Measurements from ENCODE around the gene TRAF7. TPM values are rescaled to one million over a fixed set of nuclear protein-coding genes. Genes with fewer than 3 reads are reported as not detected.

The TRAF7 gene
- total and polyA plus RNA-seq, 2 of the 13 experiments (the other 11 are each of a cell fraction or from before 2014, with no cell fraction given), result 47.9 to 65.6 TPM

DNA sequence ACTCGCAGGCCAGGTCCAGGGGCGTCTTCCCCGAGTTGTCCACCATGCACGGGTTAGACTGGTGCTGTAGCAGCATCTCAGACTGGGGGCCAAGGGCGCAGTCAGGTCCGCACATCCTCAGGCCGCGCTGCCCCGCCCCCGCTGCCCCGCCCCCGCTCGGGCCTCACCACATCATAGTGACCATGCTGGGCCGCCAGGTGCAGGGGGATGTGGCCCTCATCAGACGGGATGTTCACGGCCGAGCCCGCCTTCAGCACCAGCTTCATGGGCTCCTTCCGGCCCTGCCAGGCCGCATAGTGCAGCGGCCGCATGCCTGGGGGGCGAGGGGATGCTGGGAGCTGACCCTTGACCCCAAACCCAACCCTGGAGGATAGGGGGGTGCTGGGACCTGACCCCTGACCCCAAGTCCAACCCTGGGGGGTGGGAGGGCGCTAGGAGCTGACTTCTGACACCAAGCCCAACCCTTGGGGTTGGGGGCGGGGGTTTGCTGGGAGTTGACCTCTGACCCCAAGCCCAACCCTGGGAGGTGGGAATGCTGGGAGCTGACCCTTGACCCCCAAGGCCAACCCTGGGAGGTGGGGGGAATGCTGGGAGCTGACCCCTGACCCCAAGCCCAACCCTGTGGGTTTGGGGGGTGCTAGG is 33.8 kb downstream of the TRAF7 start (continued):
- TF ChIP-seq, protein P1, sequence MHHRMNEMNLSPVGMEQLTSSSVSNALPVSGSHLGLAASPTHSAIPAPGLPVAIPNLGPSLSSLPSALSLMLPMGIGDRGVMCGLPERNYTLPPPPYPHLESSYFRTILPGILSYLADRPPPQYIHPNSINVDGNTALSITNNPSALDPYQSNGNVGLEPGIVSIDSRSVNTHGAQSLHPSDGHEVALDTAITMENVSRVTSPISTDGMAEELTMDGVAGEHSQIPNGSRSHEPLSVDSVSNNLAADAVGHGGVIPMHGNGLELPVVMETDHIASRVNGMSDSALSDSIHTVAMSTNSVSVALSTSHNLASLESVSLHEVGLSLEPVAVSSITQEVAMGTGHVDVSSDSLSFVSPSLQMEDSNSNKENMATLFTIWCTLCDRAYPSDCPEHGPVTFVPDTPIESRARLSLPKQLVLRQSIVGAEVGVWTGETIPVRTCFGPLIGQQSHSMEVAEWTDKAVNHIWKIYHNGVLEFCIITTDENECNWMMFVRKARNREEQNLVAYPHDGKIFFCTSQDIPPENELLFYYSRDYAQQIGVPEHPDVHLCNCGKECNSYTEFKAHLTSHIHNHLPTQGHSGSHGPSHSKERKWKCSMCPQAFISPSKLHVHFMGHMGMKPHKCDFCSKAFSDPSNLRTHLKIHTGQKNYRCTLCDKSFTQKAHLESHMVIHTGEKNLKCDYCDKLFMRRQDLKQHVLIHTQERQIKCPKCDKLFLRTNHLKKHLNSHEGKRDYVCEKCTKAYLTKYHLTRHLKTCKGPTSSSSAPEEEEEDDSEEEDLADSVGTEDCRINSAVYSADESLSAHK (CRISPR knock-in tag; IDR thresholded peaks at IDR 0.05; ENCODE audit: borderline replicate concordance), result no peak
- TF ChIP-seq ZNF749 (CRISPR knock-in tag; IDR thresholded peaks at IDR 0.05; ENCODE audit: borderline replicate concordance), result no peak
- TF ChIP-seq, protein P2, sequence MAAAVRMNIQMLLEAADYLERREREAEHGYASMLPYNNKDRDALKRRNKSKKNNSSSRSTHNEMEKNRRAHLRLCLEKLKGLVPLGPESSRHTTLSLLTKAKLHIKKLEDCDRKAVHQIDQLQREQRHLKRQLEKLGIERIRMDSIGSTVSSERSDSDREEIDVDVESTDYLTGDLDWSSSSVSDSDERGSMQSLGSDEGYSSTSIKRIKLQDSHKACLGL (CRISPR knock-in tag; IDR thresholded peaks at IDR 0.05), result no peak
- TF ChIP-seq, protein P3, sequence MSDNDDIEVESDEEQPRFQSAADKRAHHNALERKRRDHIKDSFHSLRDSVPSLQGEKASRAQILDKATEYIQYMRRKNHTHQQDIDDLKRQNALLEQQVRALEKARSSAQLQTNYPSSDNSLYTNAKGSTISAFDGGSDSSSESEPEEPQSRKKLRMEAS (IDR thresholded peaks at IDR 0.05), result 0 out of 2 replicates have a peak, but pooled peaks have one; percentile 47
- no peak for TF ChIP-seq ZNF383 (CRISPR knock-in tag; IDR thresholded peaks at IDR 0.05; ENCODE audit: borderline replicate concordance)
- TF ChIP-seq HDAC1 (CRISPR knock-in tag; IDR thresholded peaks at IDR 0.05), result 0 out of 2 replicates have a peak, but pooled peaks have one; percentile 34
- TF ChIP-seq TEAD2 (CRISPR knock-in tag; IDR thresholded peaks at IDR 0.05), result no peak
- no peak for TF ChIP-seq PCBP1 (IDR thresholded peaks at IDR 0.05; ENCODE audit: borderline replicate concordance, low read depth, low read length)
- TF ChIP-seq, protein P4, sequence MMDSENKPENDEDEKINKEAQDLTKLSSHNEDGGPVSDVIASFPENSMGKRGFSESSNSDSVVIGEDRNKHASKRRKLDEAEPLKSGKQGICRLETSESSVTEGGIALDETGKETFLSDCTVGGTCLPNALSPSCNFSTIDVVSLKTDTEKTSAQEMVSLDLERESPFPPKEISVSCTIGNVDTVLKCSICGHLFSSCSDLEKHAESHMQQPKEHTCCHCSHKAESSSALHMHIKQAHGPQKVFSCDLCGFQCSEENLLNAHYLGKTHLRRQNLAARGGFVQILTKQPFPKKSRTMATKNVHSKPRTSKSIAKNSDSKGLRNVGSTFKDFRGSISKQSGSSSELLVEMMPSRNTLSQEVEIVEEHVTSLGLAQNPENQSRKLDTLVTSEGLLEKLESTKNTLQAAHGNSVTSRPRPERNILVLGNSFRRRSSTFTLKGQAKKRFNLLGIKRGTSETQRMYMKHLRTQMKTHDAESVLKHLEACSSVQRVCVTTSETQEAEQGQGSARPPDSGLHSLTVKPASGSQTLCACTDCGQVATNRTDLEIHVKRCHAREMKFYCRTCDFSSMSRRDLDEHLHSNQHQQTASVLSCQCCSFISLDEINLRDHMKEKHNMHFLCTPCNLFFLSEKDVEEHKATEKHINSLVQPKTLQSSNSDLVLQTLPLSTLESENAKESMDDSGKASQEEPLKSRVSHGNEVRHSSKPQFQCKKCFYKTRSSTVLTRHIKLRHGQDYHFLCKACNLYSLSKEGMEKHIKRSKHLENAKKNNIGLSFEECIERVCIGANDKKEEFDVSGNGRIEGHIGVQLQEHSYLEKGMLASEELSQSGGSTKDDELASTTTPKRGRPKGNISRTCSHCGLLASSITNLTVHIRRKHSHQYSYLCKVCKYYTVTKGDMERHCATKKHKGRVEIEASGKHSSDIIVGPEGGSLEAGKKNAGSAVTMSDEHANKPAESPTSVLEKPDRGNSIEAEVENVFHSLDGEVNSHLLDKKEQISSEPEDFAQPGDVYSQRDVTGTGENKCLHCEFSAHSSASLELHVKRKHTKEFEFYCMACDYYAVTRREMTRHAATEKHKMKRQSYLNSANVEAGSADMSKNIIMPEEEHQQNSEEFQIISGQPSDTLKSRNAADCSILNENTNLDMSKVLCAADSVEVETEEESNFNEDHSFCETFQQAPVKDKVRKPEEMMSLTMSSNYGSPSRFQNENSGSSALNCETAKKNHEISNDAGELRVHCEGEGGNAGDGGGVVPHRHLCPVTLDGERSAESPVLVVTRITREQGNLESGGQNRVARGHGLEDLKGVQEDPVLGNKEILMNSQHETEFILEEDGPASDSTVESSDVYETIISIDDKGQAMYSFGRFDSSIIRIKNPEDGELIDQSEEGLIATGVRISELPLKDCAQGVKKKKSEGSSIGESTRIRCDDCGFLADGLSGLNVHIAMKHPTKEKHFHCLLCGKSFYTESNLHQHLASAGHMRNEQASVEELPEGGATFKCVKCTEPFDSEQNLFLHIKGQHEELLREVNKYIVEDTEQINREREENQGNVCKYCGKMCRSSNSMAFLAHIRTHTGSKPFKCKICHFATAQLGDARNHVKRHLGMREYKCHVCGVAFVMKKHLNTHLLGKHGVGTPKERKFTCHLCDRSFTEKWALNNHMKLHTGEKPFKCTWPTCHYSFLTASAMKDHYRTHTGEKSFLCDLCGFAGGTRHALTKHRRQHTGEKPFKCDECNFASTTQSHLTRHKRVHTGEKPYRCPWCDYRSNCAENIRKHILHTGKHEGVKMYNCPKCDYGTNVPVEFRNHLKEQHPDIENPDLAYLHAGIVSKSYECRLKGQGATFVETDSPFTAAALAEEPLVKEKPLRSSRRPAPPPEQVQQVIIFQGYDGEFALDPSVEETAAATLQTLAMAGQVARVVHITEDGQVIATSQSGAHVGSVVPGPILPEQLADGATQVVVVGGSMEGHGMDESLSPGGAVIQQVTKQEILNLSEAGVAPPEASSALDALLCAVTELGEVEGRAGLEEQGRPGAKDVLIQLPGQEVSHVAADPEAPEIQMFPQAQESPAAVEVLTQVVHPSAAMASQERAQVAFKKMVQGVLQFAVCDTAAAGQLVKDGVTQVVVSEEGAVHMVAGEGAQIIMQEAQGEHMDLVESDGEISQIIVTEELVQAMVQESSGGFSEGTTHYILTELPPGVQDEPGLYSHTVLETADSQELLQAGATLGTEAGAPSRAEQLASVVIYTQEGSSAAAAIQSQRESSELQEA (CRISPR knock-in tag; IDR thresholded peaks at IDR 0.05; ENCODE audit: not compliant biosample characterization), result no peak
- TF ChIP-seq, protein P5, sequence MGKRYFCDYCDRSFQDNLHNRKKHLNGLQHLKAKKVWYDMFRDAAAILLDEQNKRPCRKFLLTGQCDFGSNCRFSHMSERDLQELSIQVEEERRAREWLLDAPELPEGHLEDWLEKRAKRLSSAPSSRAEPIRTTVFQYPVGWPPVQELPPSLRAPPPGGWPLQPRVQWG (CRISPR knock-in tag; IDR thresholded peaks at IDR 0.05; ENCODE audit: borderline replicate concordance, low read depth), result no peak
- TF ChIP-seq, protein P6, sequence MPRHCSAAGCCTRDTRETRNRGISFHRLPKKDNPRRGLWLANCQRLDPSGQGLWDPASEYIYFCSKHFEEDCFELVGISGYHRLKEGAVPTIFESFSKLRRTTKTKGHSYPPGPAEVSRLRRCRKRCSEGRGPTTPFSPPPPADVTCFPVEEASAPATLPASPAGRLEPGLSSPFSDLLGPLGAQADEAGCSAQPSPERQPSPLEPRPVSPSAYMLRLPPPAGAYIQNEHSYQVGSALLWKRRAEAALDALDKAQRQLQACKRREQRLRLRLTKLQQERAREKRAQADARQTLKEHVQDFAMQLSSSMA (CRISPR knock-in tag; IDR thresholded peaks at IDR 0.05), result no peak
- no peak for TF ChIP-seq ZNF75D (CRISPR knock-in tag; IDR thresholded peaks at IDR 0.05; ENCODE audit: borderline replicate concordance)
- no peak for TF ChIP-seq RFX5 (IDR thresholded peaks at IDR 0.05; ENCODE audit: low read depth, low read length)
- TF ChIP-seq ZNF367 (CRISPR knock-in tag; IDR thresholded peaks at IDR 0.05; ENCODE audit: borderline replicate concordance), result no peak
- TF ChIP-seq, protein P7, sequence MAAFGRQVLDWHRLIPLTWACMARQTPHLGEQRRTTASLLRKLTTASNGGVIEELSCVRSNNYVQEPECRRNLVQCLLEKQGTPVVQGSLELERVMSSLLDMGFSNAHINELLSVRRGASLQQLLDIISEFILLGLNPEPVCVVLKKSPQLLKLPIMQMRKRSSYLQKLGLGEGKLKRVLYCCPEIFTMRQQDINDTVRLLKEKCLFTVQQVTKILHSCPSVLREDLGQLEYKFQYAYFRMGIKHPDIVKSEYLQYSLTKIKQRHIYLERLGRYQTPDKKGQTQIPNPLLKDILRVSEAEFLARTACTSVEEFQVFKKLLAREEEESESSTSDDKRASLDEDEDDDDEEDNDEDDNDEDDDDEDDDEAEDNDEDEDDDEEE (CRISPR knock-in tag; IDR thresholded peaks at IDR 0.05), result no peak
